Neural progenitor cell (in vitro differentiated cells): ENCODE measurements around the gene ADGRA1.

Source experiments
- EZH2 ChIP-seq: fragments of 200-600 bp; sonication (generic); IDR thresholded peaks from 2 replicates; pipeline ENCODE4 v1.6.1; 2017; ENCODE audit warnings: antibody characterized with exemption, mild to moderate bottlenecking, moderate library complexity
- TF ChIP-seq, protein P1 (sequence below): fragments of 200-600 bp; sonication (generic); IDR thresholded peaks from 2 replicates; pipeline ENCODE4 v1.5.1; 2017; ENCODE audit warnings: antibody characterized with exemption, mild to moderate bottlenecking

DNA sequence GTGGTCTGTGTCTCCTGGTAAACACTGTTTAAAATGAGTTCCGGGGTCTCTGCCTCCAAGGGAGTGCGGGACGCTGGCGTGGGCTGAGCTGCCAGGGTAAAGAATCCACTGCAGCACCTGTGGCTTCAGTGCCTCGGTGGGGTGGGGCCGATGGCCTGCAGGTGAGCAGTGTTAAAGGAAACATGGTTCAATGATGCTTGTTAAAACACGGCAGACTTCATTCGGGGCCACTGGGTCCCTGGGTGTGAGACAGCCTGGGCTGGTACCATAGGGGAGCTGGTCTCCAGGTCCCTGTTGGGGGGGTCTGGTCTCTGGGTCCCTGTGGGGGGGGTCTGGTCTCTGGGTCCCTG lies 47.4 kb downstream of the ADGRA1 start:
- TF ChIP-seq, protein P1, sequence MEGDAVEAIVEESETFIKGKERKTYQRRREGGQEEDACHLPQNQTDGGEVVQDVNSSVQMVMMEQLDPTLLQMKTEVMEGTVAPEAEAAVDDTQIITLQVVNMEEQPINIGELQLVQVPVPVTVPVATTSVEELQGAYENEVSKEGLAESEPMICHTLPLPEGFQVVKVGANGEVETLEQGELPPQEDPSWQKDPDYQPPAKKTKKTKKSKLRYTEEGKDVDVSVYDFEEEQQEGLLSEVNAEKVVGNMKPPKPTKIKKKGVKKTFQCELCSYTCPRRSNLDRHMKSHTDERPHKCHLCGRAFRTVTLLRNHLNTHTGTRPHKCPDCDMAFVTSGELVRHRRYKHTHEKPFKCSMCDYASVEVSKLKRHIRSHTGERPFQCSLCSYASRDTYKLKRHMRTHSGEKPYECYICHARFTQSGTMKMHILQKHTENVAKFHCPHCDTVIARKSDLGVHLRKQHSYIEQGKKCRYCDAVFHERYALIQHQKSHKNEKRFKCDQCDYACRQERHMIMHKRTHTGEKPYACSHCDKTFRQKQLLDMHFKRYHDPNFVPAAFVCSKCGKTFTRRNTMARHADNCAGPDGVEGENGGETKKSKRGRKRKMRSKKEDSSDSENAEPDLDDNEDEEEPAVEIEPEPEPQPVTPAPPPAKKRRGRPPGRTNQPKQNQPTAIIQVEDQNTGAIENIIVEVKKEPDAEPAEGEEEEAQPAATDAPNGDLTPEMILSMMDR, result no peak
- no peak for TF ChIP-seq EZH2
